AG10803 (cell line): Measurements from ENCODE around the gene HRH3.

Experiments
- DNase-seq: peaks from one replicate; pipeline ENCODE4 v3.0.0; 2010; ENCODE audit warnings: low read depth
- H3K4me3 ChIP-seq: 2 replicates; pipeline ENCODE4 v1.5.1; 2011; ENCODE audit warnings: mild to moderate bottlenecking, low read length, control low read depth
- TF ChIP-seq, protein P1 (sequence below): conservative IDR thresholded peaks from 2 replicates; pipeline ENCODE4 v1.5.1; 2011; ENCODE audit warnings: mild to moderate bottlenecking, low read length, control low read depth, inconsistent platforms

The HRH3 gene

DNA sequence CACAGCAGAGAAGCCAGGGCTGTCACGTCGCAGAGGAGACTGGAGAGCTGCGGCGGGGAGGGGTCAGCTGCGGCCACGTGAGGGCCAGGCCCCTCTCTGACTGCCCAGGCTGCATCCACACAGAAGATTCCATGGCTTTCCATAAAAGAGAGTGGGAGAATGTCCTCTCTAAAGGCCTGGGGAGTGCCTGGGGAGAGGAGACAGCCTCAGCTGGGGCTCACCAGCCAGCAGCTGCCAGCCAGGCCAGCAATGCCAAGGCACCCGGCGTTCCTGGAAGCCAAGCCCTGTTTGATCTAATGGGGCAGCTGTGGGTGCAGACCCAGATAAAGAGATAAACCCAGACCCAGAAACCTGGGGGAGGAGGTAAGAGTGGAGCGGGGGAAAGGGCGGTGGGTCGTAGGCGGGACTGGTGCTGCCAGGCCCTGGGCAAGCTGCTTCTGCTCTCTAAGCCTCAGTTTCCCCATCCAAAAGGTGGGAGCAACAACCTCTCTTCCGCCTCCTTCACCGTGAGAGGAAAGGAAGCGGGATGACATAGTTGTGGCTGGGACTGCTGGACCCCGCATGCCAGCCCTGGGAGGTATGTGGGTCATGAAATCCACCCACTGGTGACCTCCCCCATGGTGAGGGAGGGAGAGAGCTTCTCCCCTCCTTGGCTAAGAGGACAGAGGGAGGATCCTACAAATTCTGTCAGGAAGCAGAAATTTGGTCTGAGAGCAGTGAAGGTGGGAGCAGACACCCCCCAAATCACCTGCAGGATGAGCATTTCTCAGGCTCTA lies 15.1 kb upstream of the HRH3 start:
- no peak overlapping the region for H3K4me3 ChIP-seq
- no peak for DNase-seq
- TF ChIP-seq, protein P1, sequence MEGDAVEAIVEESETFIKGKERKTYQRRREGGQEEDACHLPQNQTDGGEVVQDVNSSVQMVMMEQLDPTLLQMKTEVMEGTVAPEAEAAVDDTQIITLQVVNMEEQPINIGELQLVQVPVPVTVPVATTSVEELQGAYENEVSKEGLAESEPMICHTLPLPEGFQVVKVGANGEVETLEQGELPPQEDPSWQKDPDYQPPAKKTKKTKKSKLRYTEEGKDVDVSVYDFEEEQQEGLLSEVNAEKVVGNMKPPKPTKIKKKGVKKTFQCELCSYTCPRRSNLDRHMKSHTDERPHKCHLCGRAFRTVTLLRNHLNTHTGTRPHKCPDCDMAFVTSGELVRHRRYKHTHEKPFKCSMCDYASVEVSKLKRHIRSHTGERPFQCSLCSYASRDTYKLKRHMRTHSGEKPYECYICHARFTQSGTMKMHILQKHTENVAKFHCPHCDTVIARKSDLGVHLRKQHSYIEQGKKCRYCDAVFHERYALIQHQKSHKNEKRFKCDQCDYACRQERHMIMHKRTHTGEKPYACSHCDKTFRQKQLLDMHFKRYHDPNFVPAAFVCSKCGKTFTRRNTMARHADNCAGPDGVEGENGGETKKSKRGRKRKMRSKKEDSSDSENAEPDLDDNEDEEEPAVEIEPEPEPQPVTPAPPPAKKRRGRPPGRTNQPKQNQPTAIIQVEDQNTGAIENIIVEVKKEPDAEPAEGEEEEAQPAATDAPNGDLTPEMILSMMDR = no peak

DNA sequence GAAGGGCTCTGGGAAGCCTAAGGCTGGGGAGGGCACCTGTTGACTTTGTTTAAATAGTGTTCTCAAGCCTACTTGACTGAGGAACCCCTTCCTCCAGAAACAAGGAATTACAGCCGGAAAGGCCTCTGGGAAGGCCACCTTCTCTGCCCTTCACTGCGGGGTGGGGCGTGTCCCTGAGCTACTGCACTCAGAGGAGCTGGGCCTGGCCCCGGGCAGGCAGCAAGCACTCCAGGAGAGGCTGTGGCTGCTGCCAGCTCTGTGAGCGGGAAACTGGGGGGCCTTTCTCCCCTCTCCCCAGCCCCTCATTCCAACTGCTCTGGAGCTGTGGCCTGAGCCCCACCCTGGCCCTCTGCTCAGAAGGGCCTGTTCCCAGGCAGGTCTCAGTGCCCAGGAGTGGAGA lies 14.3 kb upstream of the HRH3 start:
- no peak for DNase-seq
- TF ChIP-seq, protein P1 = no peak
- no peak overlapping the region for H3K4me3 ChIP-seq

GRCh38 chr20:62233684-62234083 lies 13.6 kb upstream of the HRH3 start:
- H3K4me3 ChIP-seq = no peak overlapping the region
- TF ChIP-seq, protein P1 = no peak
- DNase-seq = no peak

- DNase-seq = no peak
- TF ChIP-seq, protein P1 = no peak
- no peak overlapping the region for H3K4me3 ChIP-seq
Measured at GRCh38 chr20:62232770-62233645, 12.9 kb upstream of the HRH3 start.

- no peak for DNase-seq
- TF ChIP-seq, protein P1 = no peak
- no peak overlapping the region for H3K4me3 ChIP-seq
Measured at GRCh38 chr20:62232194-62232593, 12.1 kb upstream of the HRH3 start.

DNA sequence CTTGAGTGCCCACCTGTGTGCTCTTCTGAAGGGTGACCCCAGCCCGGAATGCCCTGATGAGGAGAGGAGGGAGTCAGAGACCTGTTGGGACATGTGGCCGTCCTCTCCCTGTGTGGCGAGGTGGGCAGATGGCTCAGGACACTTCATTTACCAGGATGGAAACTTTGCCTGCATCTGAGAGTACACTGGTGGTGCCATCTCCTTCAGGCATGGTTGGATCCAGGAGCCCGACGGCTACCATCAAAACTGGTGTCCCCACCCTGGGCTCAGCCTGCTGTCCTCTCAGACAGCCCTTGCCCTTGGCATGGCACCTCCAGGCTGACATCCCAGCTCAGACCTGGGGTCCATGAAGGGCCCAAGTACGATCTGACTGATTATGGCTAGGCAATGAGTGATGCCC lies 11.2 kb upstream of the HRH3 start:
- TF ChIP-seq, protein P1 = no peak
- no peak for DNase-seq
- H3K4me3 ChIP-seq = no peak overlapping the region
